GM19099 (cell line): Measurements from ENCODE around the gene INTS1.

ENCODE experiments used
- POLR2A ChIP-seq: IDR thresholded peaks from 3 replicates; pipeline ENCODE4 v1.6.1; 2011; ENCODE audit warnings: low read depth; ENCODE audit not compliant: insufficient read length; ENCODE audit errors: extremely low read depth

The INTS1 gene

GRCh38 chr7:1444925-1445322 is 59.3 kb downstream of the INTS1 start:
- TF ChIP-seq POLR2A, result no peak

- TF ChIP-seq POLR2A, result no peak
Measured at GRCh38 chr7:1444214-1444924, 59.8 kb downstream of the INTS1 start.

GRCh38 chr7:1442355-1443124 is 61.6 kb downstream of the INTS1 start:
- no peak for TF ChIP-seq POLR2A

- TF ChIP-seq POLR2A, result no peak
Measured at GRCh38 chr7:1441615-1442354, 62.4 kb downstream of the INTS1 start.

GRCh38 chr7:1440620-1441019 is 63.6 kb downstream of the INTS1 start:
- no peak for TF ChIP-seq POLR2A

GRCh38 chr7:1439373-1440363 is 64.5 kb downstream of the INTS1 start:
- TF ChIP-seq POLR2A, result no peak

- no peak for TF ChIP-seq POLR2A
Measured at GRCh38 chr7:1438821-1439220, 65.4 kb downstream of the INTS1 start.

GRCh38 chr7:1438208-1438607 is 66.0 kb downstream of the INTS1 start:
- TF ChIP-seq POLR2A, result no peak

- no peak for TF ChIP-seq POLR2A
Measured at GRCh38 chr7:1437155-1437880, 66.9 kb downstream of the INTS1 start.

- TF ChIP-seq POLR2A, result no peak
Measured at GRCh38 chr7:1436608-1437007, 67.6 kb downstream of the INTS1 start.

GRCh38 chr7:1434891-1435670 is 69.1 kb downstream of the INTS1 start:
- no peak for TF ChIP-seq POLR2A

- TF ChIP-seq POLR2A, result no peak
Measured at GRCh38 chr7:1434165-1434718, 69.9 kb downstream of the INTS1 start.

- TF ChIP-seq POLR2A, result no peak
Measured at GRCh38 chr7:1433128-1433920, 70.9 kb downstream of the INTS1 start.
